Central memory CD4-positive, alpha-beta T cell (primary cell): Measurements from ENCODE around the gene FCRL1.

Experiments used
- DNase-seq: peaks from one replicate; pipeline ENCODE4 v3.0.0; 2022
- total RNA-seq, 3 experiments: gene quantifications; one replicate each; lab custom pipeline; 2026; lab: John Stamatoyannopoulos, UW

The FCRL1 gene, protein sequence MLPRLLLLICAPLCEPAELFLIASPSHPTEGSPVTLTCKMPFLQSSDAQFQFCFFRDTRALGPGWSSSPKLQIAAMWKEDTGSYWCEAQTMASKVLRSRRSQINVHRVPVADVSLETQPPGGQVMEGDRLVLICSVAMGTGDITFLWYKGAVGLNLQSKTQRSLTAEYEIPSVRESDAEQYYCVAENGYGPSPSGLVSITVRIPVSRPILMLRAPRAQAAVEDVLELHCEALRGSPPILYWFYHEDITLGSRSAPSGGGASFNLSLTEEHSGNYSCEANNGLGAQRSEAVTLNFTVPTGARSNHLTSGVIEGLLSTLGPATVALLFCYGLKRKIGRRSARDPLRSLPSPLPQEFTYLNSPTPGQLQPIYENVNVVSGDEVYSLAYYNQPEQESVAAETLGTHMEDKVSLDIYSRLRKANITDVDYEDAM
- total RNA-seq: 0 reads per million in 3 experiments

DNA sequence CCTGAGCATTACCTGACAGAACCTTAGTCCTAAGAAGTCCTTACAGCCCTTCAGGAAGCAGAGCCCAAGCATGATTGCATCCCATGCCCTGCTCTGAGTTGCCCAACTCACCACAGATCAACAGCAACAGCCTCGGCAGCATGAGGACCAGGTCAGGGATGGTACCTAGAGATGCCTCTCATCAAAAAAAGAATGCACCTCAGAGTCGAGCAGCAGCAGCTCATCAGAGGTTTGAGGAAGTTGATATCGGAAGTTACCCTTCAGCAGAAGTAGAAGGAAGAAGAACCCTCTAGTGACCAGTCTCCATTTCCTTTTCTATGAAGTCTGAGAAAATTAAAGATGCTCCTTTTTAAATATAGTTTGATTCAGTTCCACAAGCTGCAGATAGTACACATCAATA is at the start of gene FCRL1:
TSS of gene FCRL1 (minus strand) at position 225 of the 400 bp plus-strand sequence. CDS start at position 142, 83 bp downstream.
- DNase-seq: no peak

DNA sequence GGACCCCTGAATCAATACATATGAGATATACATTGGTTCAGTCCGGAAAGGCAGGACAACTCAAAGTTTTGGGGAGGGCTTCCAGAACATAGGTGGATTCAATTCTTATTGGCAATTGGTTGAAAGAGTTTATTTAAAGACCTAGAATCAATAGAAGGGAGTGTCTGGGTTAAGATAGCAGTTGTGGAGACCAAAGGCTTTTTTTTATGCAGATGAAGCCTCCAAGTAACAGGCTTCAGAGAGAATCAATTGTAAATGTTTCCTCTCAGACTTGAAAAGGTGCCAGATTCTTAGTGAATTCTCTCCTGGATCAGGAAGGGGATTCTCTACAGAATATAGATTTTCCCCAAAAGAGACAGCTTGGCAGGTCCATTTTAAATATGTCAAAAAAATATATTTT is 48.7 kb upstream of the FCRL1 start:
- DNase-seq: no peak

DNA sequence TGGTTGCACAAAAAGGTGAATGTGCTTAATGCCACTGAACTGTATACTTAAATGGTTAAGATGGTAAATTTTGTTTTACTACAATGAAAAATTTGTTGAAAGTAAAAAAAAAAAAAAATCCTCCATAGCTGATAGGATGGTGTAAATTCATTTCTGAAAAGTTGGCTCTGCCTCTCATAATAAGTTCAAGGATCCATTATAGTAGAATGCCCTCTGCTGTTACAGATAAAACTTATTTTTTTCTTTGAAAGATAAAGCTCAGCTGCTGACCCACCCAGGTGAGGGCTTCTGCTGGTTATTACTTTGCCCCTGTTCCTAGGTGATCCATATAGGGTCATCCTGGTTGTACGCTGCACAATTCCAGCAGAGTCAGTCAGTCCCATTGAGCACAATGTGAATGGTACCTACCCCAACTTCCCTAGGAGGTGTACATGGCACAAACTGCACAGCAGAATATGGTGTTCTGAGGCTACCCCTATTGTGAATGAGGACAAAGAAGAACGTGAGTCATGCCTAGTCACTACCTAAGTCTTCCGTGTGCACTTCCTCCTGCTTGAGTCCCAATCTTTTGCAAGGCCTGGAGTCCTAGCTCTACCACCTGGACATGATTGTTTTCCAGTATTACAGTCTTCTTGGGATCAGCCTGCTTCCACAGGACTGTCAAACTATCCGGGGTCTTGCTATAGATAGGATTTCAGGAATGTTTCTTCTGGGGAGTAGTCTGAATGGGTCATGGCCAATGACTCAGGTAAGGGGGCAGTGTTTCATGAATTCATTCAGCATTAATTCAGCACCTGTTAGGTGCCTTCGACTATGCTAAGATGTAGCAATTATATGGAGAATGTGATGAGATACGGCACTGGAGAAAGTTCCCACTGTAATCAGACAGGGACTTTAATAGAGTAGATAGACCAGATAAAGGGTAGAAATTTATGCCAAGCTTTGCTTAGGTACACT is 42.5 kb upstream of the FCRL1 start:
- DNase-seq: no peak

DNA sequence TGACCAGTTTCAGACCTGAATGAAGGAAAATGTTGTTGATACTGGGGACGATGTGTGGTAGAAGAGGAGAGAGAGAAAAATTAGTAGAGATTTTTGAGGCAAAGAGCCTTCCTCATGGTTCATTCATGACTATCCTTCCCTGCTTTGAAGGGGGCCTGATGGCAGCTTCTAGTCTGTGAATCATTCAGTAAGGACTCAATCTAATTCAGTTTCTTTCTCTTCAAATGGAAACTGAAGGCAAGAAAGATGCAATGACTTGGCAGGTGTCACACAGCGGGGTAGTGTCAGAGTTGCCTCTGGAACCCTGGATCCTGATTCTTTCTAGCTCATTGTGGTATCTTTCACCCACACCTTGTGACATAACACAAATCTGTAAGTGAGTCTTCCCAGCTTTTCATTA is 36.6 kb upstream of the FCRL1 start:
- DNase-seq: no peak

DNA sequence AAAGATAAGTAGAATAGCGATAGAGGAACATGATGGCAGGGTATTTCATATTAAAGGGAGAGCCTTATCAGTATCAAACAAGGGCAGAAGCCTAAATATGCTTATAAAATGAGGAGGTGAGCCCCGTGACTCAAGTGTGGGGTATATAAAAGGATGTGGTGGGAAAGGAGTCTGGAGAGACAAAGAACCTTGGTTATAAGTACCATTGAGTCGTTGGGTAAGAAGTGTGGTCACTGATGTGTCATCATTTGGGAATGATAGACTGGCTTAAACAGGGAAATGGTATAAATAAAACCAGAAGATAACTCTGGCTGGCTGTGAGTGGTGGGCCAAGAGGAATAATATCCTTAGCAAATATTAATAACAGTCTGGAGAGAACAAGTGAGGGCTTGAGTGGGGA is 32.6 kb upstream of the FCRL1 start:
- no peak for DNase-seq

DNA sequence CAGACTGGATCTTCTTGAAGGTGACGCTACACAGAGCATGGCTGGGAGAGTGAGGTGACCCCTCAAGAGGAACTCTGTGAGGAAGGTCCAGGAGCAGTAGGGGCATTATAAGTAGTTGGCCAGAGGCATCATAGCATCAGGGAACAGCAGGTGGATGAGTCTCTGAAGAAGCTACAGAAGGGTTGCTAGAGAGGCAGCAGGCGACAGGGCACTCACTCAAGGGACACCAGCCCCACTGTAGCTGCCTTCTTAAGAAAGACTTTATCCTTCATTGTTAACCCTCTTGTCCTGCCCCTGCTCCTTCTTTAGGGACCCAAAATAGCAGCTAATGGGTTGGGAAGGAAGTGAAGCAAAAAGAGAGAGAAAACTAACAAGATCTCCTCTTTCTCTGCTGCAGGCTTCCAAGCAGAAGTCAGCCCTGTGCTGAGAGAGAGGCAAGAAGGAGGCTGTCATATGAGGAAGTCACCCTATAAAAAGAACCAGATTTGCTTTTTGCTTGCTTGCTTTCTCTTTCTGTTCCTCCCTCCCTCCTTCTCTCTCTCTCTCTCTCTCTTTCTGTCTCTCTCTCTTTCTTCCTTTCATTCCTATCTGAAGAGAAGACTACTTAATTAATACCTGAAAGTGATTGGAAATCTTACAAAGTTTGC is 29.4 kb upstream of the FCRL1 start:
- DNase-seq: no peak

DNA sequence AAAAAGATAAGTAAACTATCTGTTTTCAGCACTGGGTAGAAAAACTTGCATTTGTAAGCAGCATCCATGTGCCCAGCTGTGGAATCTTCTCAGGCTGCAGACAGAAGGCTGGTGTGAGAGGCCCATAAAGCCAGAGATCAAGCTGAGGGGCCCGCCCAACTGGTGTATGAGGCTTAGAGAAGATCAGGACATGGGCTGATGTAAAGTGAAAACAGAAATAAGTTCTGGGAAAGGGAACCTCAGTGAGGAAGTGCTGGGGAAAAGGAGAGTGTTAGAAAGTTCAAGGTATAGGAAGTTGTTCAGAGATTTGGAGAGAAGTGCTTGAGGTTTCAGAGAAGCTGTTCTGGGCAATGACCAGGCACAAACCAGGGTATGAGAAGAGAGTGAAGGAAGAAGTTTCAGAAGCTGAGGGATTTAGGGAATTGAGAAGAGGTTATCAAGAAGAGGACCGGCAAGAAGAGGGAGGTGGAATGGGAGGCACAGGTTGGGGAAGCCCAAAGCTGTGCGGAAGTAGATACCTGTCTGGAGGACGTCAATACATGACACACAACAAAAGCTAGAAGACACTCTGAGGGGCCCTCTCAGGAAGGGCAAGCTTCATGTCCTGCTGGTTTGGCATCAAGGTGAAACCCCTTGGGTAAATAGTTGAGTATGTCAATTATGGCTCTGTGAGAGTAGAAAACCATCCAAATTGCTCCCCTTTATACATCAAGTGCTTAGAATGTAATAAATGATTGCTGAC is 24.3 kb upstream of the FCRL1 start:
- DNase-seq: no peak

DNA sequence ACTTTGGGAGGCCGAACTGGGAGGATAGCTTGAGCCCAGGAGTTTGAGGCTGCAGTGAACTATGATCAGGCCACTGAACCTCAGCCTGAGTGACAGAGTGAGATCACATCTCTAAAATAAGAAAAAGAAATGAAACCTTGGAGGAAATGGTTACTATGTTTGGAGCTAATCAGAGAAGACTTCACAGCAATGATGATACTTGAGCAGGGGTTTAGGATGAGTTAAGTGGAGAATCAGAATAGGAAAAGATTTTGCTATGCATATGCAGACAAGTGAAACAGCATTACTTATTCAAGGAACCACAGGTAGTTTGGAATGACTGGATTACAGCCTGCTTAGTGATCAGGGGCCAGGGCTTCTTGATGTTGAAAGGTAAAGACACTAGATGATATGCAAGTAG is 23.0 kb upstream of the FCRL1 start:
- DNase-seq: no peak

DNA sequence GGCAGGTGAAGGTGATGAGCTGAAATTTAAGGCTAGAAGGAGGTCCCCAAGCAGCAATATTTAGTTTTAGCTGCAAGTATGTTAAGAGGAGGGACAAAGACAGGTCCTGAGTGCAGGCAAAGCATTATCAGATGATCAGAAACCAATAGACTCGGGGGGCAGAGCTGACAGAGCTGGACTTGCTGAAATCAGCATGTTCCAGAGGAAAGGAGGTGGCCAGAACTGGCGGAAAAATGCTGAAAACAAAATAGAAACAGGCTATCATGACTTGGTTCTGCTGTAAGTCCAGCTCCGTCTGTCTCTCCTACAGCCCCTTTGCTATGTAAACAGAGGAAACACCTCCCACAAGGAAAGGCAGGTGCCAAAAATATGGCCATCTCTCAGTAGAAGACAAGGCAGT is 21.8 kb upstream of the FCRL1 start, which contains the start of gene CD5L:
TSS of gene CD5L (minus strand) at position 101 of the 400 bp plus-strand sequence. CDS start 107 bp downstream, outside the sequence.
- no peak for DNase-seq

DNA sequence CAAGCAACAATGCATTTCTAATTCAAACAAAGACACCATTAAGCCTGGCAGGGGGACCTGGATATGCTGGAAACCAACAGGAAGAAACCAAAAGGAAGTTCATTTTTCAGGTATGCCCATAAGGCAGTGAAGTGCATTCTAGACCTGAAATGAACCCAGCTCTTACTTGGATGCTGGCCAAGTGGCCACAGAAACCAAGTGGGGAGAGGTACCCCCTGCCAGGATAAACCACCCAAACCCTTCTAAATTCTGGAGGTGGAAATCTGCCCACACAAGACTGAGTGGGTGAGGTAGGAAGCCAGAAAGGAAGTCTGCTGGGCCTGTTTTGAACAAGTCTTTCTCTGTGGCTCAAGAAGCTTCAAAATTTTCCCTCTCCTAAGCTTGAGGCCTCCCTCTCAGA is 19.0 kb upstream of the FCRL1 start:
- DNase-seq: no peak

DNA sequence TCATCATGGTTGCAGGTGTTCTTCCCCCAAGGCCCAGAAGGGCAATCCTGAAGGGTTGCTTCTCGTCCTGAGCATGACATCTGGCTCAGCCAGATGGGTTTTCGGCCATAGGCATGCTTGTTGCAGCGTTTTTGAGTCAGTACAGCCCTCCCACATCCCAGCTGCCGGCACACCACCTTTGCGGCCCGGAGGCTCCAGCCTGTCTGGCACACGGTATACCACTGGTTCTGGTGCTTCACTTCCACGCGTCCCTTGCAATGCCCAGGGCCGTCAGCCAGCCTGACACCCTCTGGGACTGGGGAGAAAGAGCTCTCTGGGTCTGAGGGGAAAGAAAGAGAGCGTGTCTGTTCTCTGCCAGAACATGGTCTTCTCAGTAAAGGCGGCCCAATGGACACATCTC is 14.5 kb upstream of the FCRL1 start:
- no peak for DNase-seq

DNA sequence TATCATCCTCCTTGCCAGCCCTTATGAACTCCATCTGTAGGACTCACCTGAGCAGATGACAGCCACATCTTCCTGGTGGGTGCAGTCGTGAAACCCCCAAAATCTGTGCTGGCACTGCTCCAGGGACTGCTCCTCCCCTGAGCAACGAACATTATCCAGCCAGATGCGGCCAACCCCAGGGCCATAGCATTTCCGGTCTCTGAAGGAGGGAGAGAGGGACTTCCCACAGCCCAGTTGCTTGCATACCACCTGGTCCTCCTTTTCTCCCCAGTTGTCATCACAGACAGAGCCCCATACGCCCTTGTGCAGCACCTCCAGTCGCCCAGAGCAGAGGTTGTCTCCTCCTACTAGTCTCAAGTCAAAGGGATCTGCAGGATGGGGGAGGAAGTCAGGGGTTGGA is 13.2 kb upstream of the FCRL1 start:
- DNase-seq: no peak

DNA sequence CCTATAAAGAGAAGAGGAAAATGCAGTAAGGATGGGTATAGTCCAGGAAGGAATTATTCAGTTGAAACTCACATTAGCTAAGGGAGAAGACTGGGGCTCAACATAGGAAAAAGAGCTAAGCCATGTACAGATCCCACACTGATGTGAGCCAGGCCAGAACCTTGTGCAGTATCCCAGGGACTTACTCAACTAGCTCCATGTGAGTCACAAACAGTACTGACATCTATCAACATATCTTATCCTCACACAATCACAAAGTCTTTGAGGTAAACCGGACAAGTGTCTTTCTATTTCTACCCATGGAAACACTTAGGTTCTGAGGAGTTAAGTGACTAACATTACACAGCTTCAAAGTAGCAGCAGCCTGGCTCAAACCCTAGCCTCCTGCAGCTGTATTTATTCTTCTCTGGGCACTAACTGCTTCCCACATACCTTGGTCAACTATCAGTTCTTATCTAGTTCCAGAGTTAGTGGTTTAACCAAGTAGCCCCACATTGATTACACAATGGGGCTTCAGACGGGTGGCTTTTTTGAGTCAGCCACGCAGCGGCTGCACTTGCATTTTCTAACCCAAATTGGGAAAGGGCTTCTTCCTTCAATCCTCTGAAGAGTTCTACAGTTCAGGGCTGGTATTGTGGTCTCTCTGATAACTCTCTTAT is 12.2 kb upstream of the FCRL1 start:
- no peak for DNase-seq

DNA sequence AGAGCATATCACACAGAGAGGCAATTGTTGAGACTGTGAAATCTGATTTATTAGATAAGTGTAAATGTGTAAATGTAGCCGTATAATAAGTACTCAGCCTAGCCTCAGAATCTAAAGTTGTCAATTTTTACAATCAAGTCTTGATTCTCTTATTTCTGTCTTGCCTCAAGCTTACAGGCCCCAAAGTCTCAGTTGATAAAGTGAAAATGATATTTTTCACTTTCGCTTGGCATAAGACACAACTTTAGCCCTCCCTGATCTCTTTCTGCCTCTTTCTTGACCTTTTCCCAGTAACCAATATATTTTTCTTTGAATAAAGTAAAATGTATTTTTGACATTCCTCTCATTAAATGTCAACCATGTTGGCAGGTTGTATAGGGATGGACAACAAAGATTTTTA is 11.0 kb upstream of the FCRL1 start:
- DNase-seq: no peak

DNA sequence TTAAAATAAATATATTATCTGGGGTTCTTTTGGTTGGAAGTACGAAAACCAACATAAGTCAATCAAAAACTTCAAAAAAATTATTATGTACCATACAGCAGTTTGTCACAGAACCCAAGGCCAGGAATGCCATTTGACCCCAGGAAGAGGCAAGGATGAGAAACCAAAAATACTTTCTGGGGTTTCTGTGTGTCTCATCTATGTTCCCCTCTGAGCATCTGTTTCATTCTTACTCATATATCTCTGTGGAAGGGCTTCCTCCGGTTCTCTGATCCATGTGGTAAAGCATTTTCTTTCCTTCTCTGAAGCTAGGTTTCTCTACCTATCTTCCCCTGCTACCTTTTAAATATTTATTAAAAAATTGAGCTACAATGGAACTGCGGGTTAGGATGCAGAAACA is 9.8 kb upstream of the FCRL1 start:
- no peak for DNase-seq

DNA sequence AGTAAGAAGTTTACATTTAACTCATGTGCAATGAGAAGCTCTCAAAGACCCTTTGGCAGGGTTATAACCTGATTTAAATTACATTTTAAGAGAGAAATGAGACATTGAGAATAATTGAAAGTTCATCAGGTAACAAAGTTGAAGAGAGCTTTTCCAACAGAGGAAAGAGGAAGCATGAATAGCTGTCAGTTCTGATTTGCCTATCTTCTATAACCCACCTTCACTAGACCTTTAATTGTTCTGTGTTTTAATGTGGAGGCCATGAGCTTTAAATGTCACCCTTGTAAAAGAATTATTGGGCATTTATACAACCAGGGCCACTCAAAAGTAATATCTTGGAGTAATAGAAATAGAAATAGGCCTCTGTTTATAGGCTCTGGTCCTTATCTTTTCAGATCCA is 9.3 kb upstream of the FCRL1 start:
- no peak for DNase-seq

DNA sequence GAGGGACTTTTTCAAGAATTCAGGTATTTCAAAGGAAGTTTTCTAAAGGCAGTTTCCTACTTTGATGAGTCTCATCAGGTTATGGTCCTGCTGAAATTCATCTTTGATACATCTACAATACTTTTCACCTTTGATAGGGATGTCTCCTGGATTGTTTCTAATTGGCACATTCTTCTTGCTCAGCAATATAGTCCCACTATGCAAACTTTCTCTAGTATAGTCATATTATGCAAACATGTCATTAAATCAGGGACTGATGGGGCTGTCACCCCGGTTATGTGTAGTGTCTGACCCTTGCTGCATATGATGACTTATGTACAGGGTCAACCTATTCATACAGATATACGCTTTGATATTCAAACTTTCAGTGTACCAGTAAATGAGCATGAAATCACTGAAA is 379 bp upstream of the FCRL1 start:
- DNase-seq: no peak

DNA sequence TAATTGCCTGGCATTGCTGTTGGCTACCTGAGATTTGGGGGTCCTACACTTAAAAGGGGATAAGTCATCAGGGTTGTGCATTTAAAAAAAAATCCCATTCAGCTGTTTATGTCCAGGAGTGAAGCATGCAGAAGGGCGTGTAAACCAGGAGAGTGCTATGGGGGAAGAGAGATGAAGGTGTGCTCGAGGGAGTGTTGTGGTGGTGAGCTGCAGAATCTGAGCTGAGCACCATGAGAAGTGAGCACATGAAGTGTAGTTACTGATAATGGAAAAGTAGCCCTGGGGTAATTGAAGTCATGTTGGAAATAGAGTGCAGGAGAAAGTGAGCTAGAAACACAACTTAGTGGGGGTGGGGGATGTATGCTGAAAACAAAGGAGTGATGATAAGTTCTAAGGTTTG is 705 bp downstream of the FCRL1 start:
- no peak for DNase-seq

DNA sequence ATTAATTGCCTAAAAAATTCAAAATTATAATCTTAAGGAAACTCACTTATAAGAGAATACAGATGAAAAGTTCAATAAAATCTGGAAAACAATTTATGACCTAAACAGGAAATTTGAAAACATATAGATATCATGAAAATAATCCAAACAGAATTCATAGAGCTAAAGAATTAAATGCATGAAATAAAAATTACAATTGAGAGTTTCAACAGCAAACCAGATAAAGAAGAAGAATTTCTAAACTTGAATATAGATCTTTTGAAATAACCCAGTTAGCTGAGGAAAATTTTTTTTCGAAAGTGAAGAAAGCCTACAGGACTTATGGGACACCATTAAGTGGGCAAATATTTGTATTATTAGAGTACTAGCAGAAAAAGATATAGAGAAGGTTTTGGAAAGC is 6.7 kb downstream of the FCRL1 start:
- no peak for DNase-seq

DNA sequence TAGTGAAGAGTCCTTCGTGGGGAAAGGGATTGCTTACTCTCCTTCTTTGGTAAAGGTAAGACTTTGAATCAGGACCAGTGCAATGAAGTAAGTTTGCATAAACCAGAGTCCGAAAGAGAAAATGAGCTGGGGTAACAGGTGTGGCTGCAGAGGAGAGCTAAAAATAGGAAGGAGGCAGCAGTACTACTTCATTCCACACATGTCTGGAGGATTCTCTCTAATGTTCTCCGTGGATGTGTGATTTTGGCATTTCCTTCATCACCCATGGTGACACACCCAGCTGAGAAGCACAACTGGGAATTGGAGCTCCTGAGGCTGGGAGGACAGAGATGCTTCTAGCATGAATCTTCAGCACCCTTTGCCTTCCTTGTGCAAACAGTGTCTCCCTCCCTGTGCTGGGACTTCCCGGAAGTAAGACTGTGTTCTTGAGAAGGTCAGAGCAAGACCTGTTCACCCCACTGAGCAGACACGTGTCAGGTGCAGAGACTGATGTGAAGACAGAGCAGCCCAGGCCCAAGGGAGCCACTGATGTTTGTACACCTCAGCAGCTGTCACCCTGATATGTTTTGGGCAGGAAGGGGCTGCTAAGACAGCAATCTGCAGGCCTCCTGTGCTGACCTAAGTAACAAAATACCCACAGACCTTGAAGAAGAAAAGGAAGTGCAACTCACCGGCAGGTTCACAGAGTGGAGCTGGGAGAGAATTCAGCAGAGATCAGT is 13.3 kb downstream of the FCRL1 start:
- DNase-seq: no peak

DNA sequence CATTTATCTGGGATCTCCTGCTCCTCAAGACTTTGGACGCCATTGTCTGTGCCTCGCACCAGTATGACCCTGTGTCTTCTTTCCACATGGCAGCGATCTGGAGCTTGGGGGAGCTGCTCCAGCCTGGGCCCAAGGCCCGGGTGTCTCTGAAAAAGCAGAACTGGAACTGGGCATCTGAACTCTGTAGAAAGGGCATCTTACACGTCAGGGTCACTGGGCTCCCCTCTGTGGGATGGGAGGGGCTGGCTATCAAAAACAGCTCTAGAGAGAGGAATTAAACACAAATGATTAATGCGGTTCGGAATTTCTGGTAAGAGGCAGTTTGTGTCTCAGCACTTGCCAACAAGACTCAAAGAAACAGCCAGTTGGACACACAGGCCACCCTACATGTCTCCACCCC is 16.1 kb downstream of the FCRL1 start:
- DNase-seq: no peak
